HCT116 (cell line): ENCODE results near the gene RFPL2. TPM values are rescaled to one million over a fixed set of nuclear protein-coding genes. Genes with fewer than 3 reads are reported as not detected.

Source experiments
- ATAC-seq: fragments of 200-7000 bp; cut with Tn5 transposase; 2 replicates; pipeline ENCODE4 v1.9.1; 2020; ENCODE audit warnings: mild to moderate bottlenecking, moderate library complexity
- BruUV-seq: library from RNA; stranded (reverse); fragments of 400-500 nt; replicated peaks from 2 replicates; lab custom pipeline; 2021; lab: Mats Ljungman, UMichigan
- CTCF ChIA-PET: fragments of 300-600 bp; sonication (Branson Sonifier 250); formaldehyde crosslinking; loops from one replicate; lab custom pipeline; 2021; ENCODE audit warnings: antibody characterized with exemption; lab: Charles Lee
- POLR2A ChIA-PET: fragments of 300-600, 350-600 bp; sonication (Branson Sonifier 250); formaldehyde crosslinking; loops from one replicate; lab custom pipeline; 2021; ENCODE audit warnings: antibody characterized with exemption; lab: Charles Lee
- RAD21 ChIA-PET, 2 experiments: fragments of 300-600 bp; sonication (Branson Sonifier 250); formaldehyde crosslinking; loops; one replicate each; lab custom pipeline; 2023; ENCODE audit warnings: low total read pairs in 2 of 2; ENCODE audit not compliant: uncharacterized antibody in 2 of 2, unreplicated experiment in 2 of 2, low non-redundant PET in 1 of 2; lab: Charles Lee
- DNase-seq: peaks from one replicate; pipeline ENCODE4 v3.0.0-alpha.2; 2010; ENCODE audit warnings: low read depth, low spot score
- H2AFZ ChIP-seq: fragments of 200-600 bp; shearing (Covaris generic), sonication (generic); 2 replicates; pipeline ENCODE4 v1.6.1; 2017; ENCODE audit warnings: low read depth, mixed run types, mixed read lengths, antibody characterized with exemption, low read length; ENCODE audit not compliant: poor library complexity, severe bottlenecking
- H3K27ac ChIP-seq: 2 replicates; pipeline ENCODE4 v1.5.1; 2012; ENCODE audit warnings: low read depth, low read length
- H3K27me3 ChIP-seq: fragments of 200-600 bp; sonication (generic); 2 replicates; pipeline ENCODE4 v1.6.1; 2016; ENCODE audit warnings: mixed run types, low read length, mixed read lengths; ENCODE audit not compliant: insufficient read depth
- H3K36me3 ChIP-seq, 2 experiments: fragments of 200-500 bp in 1 of 2; fragments of 200-600 bp in 1 of 2; sonication (Bioruptor generic) in 1 of 2; sonication (generic) in 1 of 2; 2 replicates each; pipeline versions ENCODE4 v1.5.1 to v1.6.1; 2014 to 2016; ENCODE audit warnings: low read length in 2 of 2, inconsistent platforms in 1 of 2, mixed read lengths in 1 of 2, mixed run types in 1 of 2; ENCODE audit not compliant: insufficient read depth in 2 of 2, control insufficient read depth in 1 of 2
- H3K4me1 ChIP-seq, 2 experiments: fragments of 200-600 bp in 1 of 2; sonication (generic) in 1 of 2; 2 replicates each; pipeline versions ENCODE4 v1.5.1 to v1.6.1; 2012 to 2017; ENCODE audit warnings: low read length in 2 of 2, inconsistent platforms in 1 of 2, mild to moderate bottlenecking in 1 of 2, mixed read lengths in 1 of 2, mixed run types in 1 of 2, moderate library complexity in 1 of 2; ENCODE audit not compliant: insufficient read depth in 2 of 2, control insufficient read depth in 1 of 2
- H3K4me2 ChIP-seq: fragments of 200-600 bp; sonication (generic); 2 replicates; pipeline ENCODE4 v1.6.1; 2017; ENCODE audit warnings: mixed run types, low read length, mixed read lengths
- H3K4me3 ChIP-seq, 2 experiments: fragments of 200-600 bp in 1 of 2; sonication (generic) in 1 of 2; replicated peaks in 1 of 2; 2 replicates each; pipeline ENCODE4 v1.5.1; 2011 to 2016; ENCODE audit warnings: low read length in 2 of 2, control low read depth in 1 of 2, low read depth in 1 of 2, mild to moderate bottlenecking in 1 of 2, mixed read lengths in 1 of 2, mixed run types in 1 of 2
- H3K79me2 ChIP-seq: fragments of 200-600 bp; sonication (generic); 2 replicates; pipeline ENCODE4 v1.6.1; 2017; ENCODE audit warnings: mild to moderate bottlenecking, mixed run types, low read length, moderate library complexity, mixed read lengths; ENCODE audit not compliant: insufficient read depth
- H3K9ac ChIP-seq: fragments of 200-600 bp; sonication (generic); 2 replicates; pipeline ENCODE4 v1.6.1; 2016; ENCODE audit warnings: low read length, mixed read lengths
- H3K9me2 ChIP-seq: fragments of 200-600 bp; sonication (generic), shearing (Covaris generic); 2 replicates; pipeline ENCODE4 v1.6.1; 2017; ENCODE audit warnings: mixed run types, mild to moderate bottlenecking, moderate library complexity; ENCODE audit not compliant: insufficient read depth
- H3K9me3 ChIP-seq, 2 experiments: fragments of 200-500 bp in 1 of 2; fragments of 200-600 bp in 1 of 2; sonication (Bioruptor generic) in 1 of 2; sonication (generic) in 1 of 2; 2 replicates each; pipeline ENCODE4 v1.6.1; 2014 to 2017; ENCODE audit warnings: low read length in 2 of 2, mixed read lengths in 2 of 2, inconsistent platforms in 1 of 2, low read depth in 1 of 2, mild to moderate bottlenecking in 1 of 2, mixed run types in 1 of 2, moderate library complexity in 1 of 2; ENCODE audit not compliant: control insufficient read depth in 1 of 2, insufficient read depth in 1 of 2
- H4K20me1 ChIP-seq: fragments of 200-600 bp; sonication (generic), shearing (Covaris generic); 2 replicates; pipeline ENCODE4 v1.6.1; 2017; ENCODE audit warnings: mixed run types, mild to moderate bottlenecking, moderate library complexity; ENCODE audit not compliant: insufficient read depth
- FOSL1 ChIP-seq: IDR thresholded peaks from 2 replicates; pipeline ENCODE4 v1.6.1; 2012; ENCODE audit warnings: low read depth
- RAD21 ChIP-seq: IDR thresholded peaks from 2 replicates; pipeline ENCODE4 v1.6.1; 2012; ENCODE audit warnings: low read depth, mild to moderate bottlenecking
- REST ChIP-seq: IDR thresholded peaks from 2 replicates; pipeline ENCODE4 v1.6.1; 2012; ENCODE audit warnings: low read depth
- SIN3A ChIP-seq: IDR thresholded peaks from 2 replicates; pipeline ENCODE4 v1.6.1; 2012; ENCODE audit warnings: low read depth
- ZFX ChIP-seq: fragments of 450-650 bp; IDR thresholded peaks from 2 replicates; pipeline ENCODE4 v1.6.1; 2017
- ZNF274 ChIP-seq: fragments of 200-500 bp; sonication (Bioruptor generic); IDR thresholded peaks from 2 replicates; pipeline ENCODE4 v1.6.1; 2014; ENCODE audit warnings: mild to moderate bottlenecking, low read depth, low read length, inconsistent platforms
- intact Hi-C: fragments of 100-400 bp; cut with micrococcal nuclease; formaldehyde crosslinking; loops from 2 replicates; pipeline ENCODE4 v1.10.0; 2022
- total RNA-seq: library from RNA; stranded (reverse); gene quantifications from one replicate; pipeline ENCODE4 v1.2.1, GENCODE V29; 2021; ENCODE audit not compliant: unreplicated experiment
- TF ChIP-seq, protein P1 (sequence below): IDR thresholded peaks from 2 replicates; pipeline ENCODE4 v1.6.1; 2012
- TF ChIP-seq, protein P2 (sequence below): IDR thresholded peaks from 2 replicates; pipeline ENCODE4 v1.6.1; 2011; ENCODE audit warnings: mild to moderate bottlenecking, low read length, moderate library complexity; ENCODE audit not compliant: insufficient replicate concordance; ENCODE audit errors: extremely low read depth

The RFPL2 gene
- total RNA-seq, 1 experiment from 2014 or later: 0.61 TPM

DNA sequence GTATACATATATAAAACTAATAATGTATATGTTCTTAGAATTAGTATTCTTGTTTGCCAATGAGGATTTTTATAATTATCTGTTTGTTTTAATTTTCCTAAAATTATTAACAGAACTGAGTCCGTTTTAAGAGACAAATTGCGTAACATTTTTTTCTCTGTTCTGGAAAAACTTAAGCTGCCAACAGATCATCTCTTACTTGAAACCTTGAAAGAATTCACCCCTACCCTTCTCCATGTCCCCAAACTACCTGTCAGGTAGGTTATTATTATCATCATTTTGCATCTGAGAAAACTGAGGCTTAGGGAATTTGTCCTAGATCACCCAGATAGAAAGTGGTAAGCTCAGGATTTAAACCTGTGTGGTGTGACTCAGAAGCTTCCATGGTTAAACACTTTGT is 35.6 kb upstream of the RFPL2 start:
- intact Hi-C loops: no loop called here
- ATAC-seq (no peak), DNase-seq (no peak)
- Histone ChIP-seq H3K79me2 (no peaks in the 10 kb centered on the region), H3K27me3 (no peaks in the 10 kb centered on the region), H3K4me2 (no peak overlapping the region), H2AFZ (no peak overlapping the region), H3K36me3 (no peaks in the 10 kb centered on the region), H3K27ac (no peak overlapping the region), H3K9me3 (no peaks in the 10 kb centered on the region), H3K4me1 (peaks cover 0 to 3% of the 10 kb centered on the region in 2 experiments; a peak in 1 of 4 replicates), H3K4me3 (no peak overlapping the region), H4K20me1 (no peaks in the 10 kb centered on the region), H3K9me2 (no peaks in the 10 kb centered on the region), H3K9ac (no peak overlapping the region)
- ChIA-PET CTCF (no interaction called here), RAD21 (no interaction called here), POLR2A (no interaction called here)
- no TSS peak for BruUV-seq
- TF ChIP-seq REST (no peak), FOSL1 (no peak), ZFX (no peak), SIN3A (no peak), ZNF274 (no peak), RAD21 (no peak)
- TF ChIP-seq, protein P1, sequence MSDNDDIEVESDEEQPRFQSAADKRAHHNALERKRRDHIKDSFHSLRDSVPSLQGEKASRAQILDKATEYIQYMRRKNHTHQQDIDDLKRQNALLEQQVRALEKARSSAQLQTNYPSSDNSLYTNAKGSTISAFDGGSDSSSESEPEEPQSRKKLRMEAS: no peak
- TF ChIP-seq, protein P2, sequence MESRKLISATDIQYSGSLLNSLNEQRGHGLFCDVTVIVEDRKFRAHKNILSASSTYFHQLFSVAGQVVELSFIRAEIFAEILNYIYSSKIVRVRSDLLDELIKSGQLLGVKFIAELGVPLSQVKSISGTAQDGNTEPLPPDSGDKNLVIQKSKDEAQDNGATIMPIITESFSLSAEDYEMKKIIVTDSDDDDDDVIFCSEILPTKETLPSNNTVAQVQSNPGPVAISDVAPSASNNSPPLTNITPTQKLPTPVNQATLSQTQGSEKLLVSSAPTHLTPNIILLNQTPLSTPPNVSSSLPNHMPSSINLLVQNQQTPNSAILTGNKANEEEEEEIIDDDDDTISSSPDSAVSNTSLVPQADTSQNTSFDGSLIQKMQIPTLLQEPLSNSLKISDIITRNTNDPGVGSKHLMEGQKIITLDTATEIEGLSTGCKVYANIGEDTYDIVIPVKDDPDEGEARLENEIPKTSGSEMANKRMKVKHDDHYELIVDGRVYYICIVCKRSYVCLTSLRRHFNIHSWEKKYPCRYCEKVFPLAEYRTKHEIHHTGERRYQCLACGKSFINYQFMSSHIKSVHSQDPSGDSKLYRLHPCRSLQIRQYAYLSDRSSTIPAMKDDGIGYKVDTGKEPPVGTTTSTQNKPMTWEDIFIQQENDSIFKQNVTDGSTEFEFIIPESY: no peak
